D721Med (cell line): ENCODE results near the gene RETREG3.

Experiments
- DNase-seq: peaks from one replicate; pipeline ENCODE4 v3.0.0; 2011; ENCODE audit warnings: low spot score; ENCODE audit not compliant: insufficient read length
- FAIRE-seq: peaks from 2 replicates; lab custom pipeline; 2011; peaks lifted over from hg19 to GRCh38; lab: Jason Lieb, UNC
- TF ChIP-seq, protein P1 (sequence below): IDR thresholded peaks from 2 replicates; pipeline ENCODE4 v1.5.1; 2012; ENCODE audit warnings: mild to moderate bottlenecking, control low read depth; ENCODE audit not compliant: insufficient read depth; ENCODE audit errors: missing control alignments

The RETREG3 gene

DNA sequence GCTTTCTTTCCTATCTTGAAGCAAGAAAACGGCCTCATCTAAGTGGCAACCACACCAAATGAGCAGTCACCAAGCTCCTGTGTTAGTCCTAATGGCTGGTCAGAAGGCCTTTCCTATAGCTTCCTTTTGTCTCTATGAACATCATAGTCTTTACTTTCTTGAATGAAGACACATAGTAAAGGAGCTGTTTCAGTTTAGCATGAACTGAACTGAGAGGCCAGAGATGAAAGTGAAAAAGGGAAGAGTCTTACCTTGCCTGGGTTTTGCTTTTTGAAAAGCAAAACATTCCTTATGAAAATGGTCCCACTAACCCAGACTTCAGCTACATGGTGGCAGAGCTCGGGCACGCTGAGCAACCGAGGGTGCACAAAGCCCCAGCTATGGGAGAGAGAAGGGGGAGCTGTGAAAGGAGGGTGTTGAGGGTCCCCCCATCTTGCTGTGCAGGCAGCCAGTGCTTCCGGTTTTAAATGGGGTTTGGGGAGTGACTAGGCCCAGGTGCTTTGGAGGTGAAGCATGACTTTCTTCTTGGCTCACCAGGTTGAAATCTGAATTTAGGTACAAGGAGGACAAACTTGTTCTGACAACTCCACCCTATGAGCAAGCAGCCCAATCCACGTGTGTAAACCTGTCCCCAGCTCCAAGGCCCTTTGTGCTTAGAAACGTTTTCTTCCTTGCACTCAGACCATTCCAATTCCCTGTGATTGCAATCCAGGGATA, 22.5 kb downstream of the RETREG3 start:
- FAIRE-seq (no peak), DNase-seq (no peak)
- TF ChIP-seq, protein P1, sequence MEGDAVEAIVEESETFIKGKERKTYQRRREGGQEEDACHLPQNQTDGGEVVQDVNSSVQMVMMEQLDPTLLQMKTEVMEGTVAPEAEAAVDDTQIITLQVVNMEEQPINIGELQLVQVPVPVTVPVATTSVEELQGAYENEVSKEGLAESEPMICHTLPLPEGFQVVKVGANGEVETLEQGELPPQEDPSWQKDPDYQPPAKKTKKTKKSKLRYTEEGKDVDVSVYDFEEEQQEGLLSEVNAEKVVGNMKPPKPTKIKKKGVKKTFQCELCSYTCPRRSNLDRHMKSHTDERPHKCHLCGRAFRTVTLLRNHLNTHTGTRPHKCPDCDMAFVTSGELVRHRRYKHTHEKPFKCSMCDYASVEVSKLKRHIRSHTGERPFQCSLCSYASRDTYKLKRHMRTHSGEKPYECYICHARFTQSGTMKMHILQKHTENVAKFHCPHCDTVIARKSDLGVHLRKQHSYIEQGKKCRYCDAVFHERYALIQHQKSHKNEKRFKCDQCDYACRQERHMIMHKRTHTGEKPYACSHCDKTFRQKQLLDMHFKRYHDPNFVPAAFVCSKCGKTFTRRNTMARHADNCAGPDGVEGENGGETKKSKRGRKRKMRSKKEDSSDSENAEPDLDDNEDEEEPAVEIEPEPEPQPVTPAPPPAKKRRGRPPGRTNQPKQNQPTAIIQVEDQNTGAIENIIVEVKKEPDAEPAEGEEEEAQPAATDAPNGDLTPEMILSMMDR = no peak

- DNase-seq = no peak
- TF ChIP-seq, protein P1 = no peak
- FAIRE-seq = no peak
These were observed 23.8 kb downstream of the RETREG3 start for GRCh38 chr17:42585353-42585752.

DNA sequence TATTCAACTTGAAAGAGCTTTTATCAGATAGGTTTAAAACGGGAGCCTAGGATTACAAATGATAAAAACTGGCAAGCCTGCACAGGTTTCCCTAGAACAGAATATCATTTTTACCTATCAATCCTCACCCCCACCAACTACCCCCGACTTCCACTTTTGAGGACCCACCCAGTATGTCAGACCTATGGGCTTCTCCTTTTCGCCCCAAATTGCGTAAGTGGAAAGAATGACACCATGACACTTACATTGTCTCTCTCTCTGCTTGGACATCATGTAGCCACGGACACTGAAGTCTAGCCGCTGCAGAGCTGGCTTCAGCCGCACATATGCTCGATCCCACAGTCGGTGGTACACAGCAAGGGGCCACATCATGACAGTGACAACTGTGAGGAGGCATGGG, 24.3 kb downstream of the RETREG3 start:
- no peak for FAIRE-seq
- TF ChIP-seq, protein P1 = no peak
- DNase-seq = no peak

GRCh38 chr17:42581744-42582270, 27.4 kb downstream of the RETREG3 start:
- no peak for DNase-seq
- FAIRE-seq = no peak
- TF ChIP-seq, protein P1 = no peak

GRCh38 chr17:42579794-42580551, 29.2 kb downstream of the RETREG3 start:
- TF ChIP-seq, protein P1 = no peak
- DNase-seq (no peak), FAIRE-seq (no peak)

DNA sequence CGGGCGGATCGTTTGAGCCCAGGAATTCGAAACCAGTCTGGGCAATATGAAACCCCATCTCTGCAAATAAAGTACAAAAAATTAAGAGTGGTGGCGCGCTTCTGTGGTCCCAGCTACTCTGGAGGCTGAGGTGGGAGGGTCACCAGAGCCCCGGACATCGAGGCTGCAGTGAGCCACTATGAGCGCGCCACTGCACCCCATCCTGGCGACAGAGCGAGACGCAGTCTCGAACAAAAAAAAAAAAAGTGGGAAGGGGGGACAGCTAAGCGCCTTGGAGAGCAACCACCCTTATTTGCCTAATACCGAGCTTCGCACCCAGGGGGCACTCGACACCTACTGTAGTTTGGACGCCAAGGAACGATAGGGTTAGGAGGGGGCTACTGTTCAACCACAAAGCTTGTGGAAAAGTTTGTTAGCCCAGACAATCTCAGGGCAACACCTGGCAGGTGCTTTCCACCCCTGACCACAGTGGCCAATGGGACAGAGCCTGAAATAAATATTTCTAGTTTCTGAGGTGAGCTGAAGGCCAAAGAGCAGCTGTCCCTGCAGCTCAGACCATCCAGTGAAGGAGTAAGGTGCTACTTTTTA, 30.8 kb downstream of the RETREG3 start:
- TF ChIP-seq, protein P1 = peak; percentile 93
- FAIRE-seq (no peak), DNase-seq (peak; percentile 75)
